ENCODE data around the gene NPAS4.
"Not testable (repeated sequence)": the region's sequence is repeated elsewhere in the genome, so short reads cannot be mapped to it uniquely, and the experiment has no call there.

The NPAS4 gene

GRCh38 chr11:66418168-66418985 lies 2.5 kb upstream of the NPAS4 start:
- peak; percentile 20 to 71 (median 57) for DNase-seq

- no peak for DNase-seq
These were observed 1.9 kb upstream of the NPAS4 start for GRCh38 chr11:66418986-66419308.

- peak in 2 of 3 experiments; percentile 50 to 57 for DNase-seq
These were observed 1.0 kb upstream of the NPAS4 start for GRCh38 chr11:66419825-66420224.

GRCh38 chr11:66421492-66422205 lies 814 bp downstream of the NPAS4 start:
- DNase-seq: no peak

- no peak for DNase-seq
These were observed 5.5 kb downstream of the NPAS4 start for GRCh38 chr11:66426314-66426713.

GRCh38 chr11:66428933-66429332 lies 8.1 kb downstream of the NPAS4 start:
- DNase-seq: no peak

- peak; percentile 67 to 88 (median 80) for DNase-seq
These were observed 9.3 kb downstream of the NPAS4 start for GRCh38 chr11:66429983-66430602.

- not testable (repeated sequence) for DNase-seq
These were observed 10.5 kb downstream of the NPAS4 start for GRCh38 chr11:66431287-66431686.

- peak in 1 of 3 experiments; percentile 9 for DNase-seq
These were observed 11.1 kb downstream of the NPAS4 start for GRCh38 chr11:66431871-66432329.

GRCh38 chr11:66432597-66432996 lies 11.8 kb downstream of the NPAS4 start:
- DNase-seq: no peak

GRCh38 chr11:66437979-66438503 lies 17.2 kb downstream of the NPAS4 start:
- DNase-seq: no peak

- DNase-seq: peak; percentile 94 to 99 (median 99)
These were observed 17.9 kb downstream of the NPAS4 start, which contains the start of gene MRPL11 for GRCh38 chr11:66438504-66439466. MRPL11 (minus strand) TSS chr11:66438848; CDS start chr11:66438754, 94 bp downstream.

GRCh38 chr11:66440101-66440939 lies 19.5 kb downstream of the NPAS4 start:
- DNase-seq: not testable (repeated sequence)

GRCh38 chr11:66440940-66441282 lies 20.1 kb downstream of the NPAS4 start:
- DNase-seq: not testable (repeated sequence)

GRCh38 chr11:66443602-66444001 lies 22.8 kb downstream of the NPAS4 start:
- no peak for DNase-seq

- no peak for DNase-seq
These were observed 26.2 kb downstream of the NPAS4 start for GRCh38 chr11:66447012-66447411.

- DNase-seq: no peak
These were observed 27.7 kb downstream of the NPAS4 start for GRCh38 chr11:66448523-66448922.

GRCh38 chr11:66450560-66450959 lies 29.7 kb downstream of the NPAS4 start:
- DNase-seq: no peak

- DNase-seq: no peak
These were observed 30.8 kb downstream of the NPAS4 start for GRCh38 chr11:66451663-66452062.

- DNase-seq: no peak
These were observed 33.4 kb downstream of the NPAS4 start for GRCh38 chr11:66454247-66454646.

- DNase-seq: no peak
These were observed 34.0 kb downstream of the NPAS4 start for GRCh38 chr11:66454828-66455227.
